ENCODE results near the gene UNC80. TPM values are rescaled to one million over a fixed set of nuclear protein-coding genes. Genes with fewer than 3 reads are reported as not detected.

Gene UNC80
- total and polyA plus RNA-seq, 2 of the 13 experiments (the other 11 are each of a cell fraction or from before 2014, with no cell fraction given): not detected

- TF ChIP-seq, protein P1, sequence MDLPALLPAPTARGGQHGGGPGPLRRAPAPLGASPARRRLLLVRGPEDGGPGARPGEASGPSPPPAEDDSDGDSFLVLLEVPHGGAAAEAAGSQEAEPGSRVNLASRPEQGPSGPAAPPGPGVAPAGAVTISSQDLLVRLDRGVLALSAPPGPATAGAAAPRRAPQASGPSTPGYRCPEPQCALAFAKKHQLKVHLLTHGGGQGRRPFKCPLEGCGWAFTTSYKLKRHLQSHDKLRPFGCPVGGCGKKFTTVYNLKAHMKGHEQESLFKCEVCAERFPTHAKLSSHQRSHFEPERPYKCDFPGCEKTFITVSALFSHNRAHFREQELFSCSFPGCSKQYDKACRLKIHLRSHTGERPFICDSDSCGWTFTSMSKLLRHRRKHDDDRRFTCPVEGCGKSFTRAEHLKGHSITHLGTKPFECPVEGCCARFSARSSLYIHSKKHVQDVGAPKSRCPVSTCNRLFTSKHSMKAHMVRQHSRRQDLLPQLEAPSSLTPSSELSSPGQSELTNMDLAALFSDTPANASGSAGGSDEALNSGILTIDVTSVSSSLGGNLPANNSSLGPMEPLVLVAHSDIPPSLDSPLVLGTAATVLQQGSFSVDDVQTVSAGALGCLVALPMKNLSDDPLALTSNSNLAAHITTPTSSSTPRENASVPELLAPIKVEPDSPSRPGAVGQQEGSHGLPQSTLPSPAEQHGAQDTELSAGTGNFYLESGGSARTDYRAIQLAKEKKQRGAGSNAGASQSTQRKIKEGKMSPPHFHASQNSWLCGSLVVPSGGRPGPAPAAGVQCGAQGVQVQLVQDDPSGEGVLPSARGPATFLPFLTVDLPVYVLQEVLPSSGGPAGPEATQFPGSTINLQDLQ (CRISPR knock-in tag; IDR thresholded peaks at IDR 0.05): no peak
- TF ChIP-seq CREB3 (CRISPR knock-in tag; IDR thresholded peaks at IDR 0.05) (no peak), AGO1 (IDR thresholded peaks at IDR 0.05; ENCODE audit: low read depth, low read length, poor library complexity, severe bottlenecking) (no peak), ZNF850 (CRISPR knock-in tag; conservative IDR thresholded peaks at IDR 0.05) (no peak), HOXD1 (CRISPR knock-in tag; IDR thresholded peaks at IDR 0.05) (no peak), TEAD3 (CRISPR knock-in tag; optimal IDR thresholded peaks at IDR 0.05; ENCODE audit: borderline replicate concordance) (peak; percentile 64), ZNF160 (CRISPR knock-in tag; IDR thresholded peaks at IDR 0.05) (no peak), HES4 (CRISPR knock-in tag; IDR thresholded peaks at IDR 0.05; ENCODE audit: borderline replicate concordance) (no peak), BCL6 (CRISPR knock-in tag; IDR thresholded peaks at IDR 0.05) (0 out of 2 replicates have a peak, but pooled peaks have one; percentile 20)
These were observed 101.0 kb downstream of the UNC80 start (continued) for GRCh38 chr2:209872675-209873074.

DNA sequence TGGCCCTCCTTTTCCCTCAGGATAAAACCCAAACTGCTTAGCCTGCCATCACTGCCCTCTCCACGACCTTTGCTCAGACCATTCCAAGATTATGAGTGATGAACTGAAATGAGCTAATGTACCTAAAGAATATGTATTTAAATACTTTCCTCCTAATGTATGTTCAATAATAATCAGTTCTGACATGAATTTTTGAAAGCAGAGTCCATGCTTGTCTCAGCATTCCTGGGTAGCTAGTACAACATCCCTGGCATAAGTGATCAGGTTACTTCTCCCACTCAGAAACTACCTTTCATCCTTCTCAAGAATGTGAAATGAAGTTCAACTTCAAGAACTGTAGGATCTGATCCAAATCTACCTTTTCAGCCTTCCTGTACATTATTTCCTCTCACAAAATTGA is 103.6 kb downstream of the UNC80 start:
- Histone ChIP-seq H3K4me3 (replicated peaks in 1 of 3; ENCODE audit: insufficient read depth in 1 of 3, low read depth in 2 of 3, low read length in 3 of 3) (no peak overlapping the region), H2AFZ (ENCODE audit: low read length) (no peak overlapping the region), H4K20me1 (ENCODE audit: insufficient read depth, low read length) (no peaks in the 10 kb centered on the region), H3K27ac (ENCODE audit: extremely low read length, insufficient read depth, low read length) (no peak overlapping the region), H3K4me2 (ENCODE audit: low read depth, low read length) (no peak overlapping the region), H3K9me3 (ENCODE audit: low read length) (no peaks in the 10 kb centered on the region), H3K4me1 (ENCODE audit: insufficient read depth, low read length) (no peaks in the 10 kb centered on the region), H3K79me2 (ENCODE audit: insufficient read depth, low read length) (no peaks in the 10 kb centered on the region), H3K9ac (ENCODE audit: insufficient read depth, low read depth, low read length) (no peak overlapping the region), H3K27me3 (ENCODE audit: control insufficient read depth in 1 of 2, insufficient read depth in 2 of 2, low read length in 2 of 2) (no peaks in the 10 kb centered on the region), H3K36me3 (replicated peaks in 1 of 2; ENCODE audit: control insufficient read depth in 1 of 2, insufficient read depth in 2 of 2, low read length in 2 of 2) (no peaks in the 10 kb centered on the region)
- in situ Hi-C loops (cut with HindIII; ENCODE audit: extremely low pct_ligation_motif_present, low pct_unique_long_range_greater_than_20kb): no loop called here
- intact Hi-C loops (cut with micrococcal nuclease; ENCODE audit: unreplicated experiment): no loop called here
- CTCF ChIA-PET (ENCODE audit: low intra/inter-chr PET ratio, low total read pairs): no interaction called here
- ATAC-seq: no peak
- WGBS (ENCODE audit: low lambda C conversion rate): 0% methylated on average over 1 of the region's 1 CpG
- POLR2A ChIA-PET: no interaction called here
- no TSS peak for BruUV-seq (replicated peaks)
- no peak for FAIRE-seq
- DNase-seq (ENCODE audit: low spot score): no peak
- TF ChIP-seq LCORL (IDR thresholded peaks at IDR 0.05) (no peak), LCORL (CRISPR knock-in tag; IDR thresholded peaks at IDR 0.05) (no peak), EZH2 (conservative IDR thresholded peaks at IDR 0.05; ENCODE audit: low read depth, low read length) (no peak), ZNF468 (CRISPR knock-in tag; IDR thresholded peaks at IDR 0.05) (no peak), ELK4 (CRISPR knock-in tag; IDR thresholded peaks at IDR 0.05; ENCODE audit: borderline replicate concordance) (no peak), ZNF724P (CRISPR knock-in tag; IDR thresholded peaks at IDR 0.05; ENCODE audit: borderline replicate concordance) (no peak), ZZZ3 (CRISPR knock-in tag; IDR thresholded peaks at IDR 0.05; ENCODE audit: borderline replicate concordance) (no peak), MED8 (CRISPR knock-in tag; IDR thresholded peaks at IDR 0.05; ENCODE audit: insufficient replicate concordance) (no peak)
- TF ChIP-seq, protein P2, sequence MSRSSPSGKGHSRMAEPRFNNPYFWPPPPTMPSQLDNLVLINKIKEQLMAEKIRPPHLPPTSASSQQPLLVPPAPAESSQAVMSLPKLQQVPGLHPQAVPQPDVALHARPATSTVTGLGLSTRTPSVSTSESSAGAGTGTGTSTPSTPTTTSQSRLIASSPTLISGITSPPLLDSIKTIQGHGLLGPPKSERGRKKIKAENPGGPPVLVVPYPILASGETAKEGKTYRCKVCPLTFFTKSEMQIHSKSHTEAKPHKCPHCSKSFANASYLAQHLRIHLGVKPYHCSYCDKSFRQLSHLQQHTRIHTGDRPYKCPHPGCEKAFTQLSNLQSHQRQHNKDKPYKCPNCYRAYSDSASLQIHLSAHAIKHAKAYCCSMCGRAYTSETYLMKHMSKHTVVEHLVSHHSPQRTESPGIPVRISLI (CRISPR knock-in tag; IDR thresholded peaks at IDR 0.05; ENCODE audit: borderline replicate concordance): no peak
